Measurements from ENCODE around the gene INHBC.
"Not testable (repeated sequence)": the region's sequence is repeated elsewhere in the genome, so short reads cannot be mapped to it uniquely, and the experiment has no call there.

INHBC gene

DNA sequence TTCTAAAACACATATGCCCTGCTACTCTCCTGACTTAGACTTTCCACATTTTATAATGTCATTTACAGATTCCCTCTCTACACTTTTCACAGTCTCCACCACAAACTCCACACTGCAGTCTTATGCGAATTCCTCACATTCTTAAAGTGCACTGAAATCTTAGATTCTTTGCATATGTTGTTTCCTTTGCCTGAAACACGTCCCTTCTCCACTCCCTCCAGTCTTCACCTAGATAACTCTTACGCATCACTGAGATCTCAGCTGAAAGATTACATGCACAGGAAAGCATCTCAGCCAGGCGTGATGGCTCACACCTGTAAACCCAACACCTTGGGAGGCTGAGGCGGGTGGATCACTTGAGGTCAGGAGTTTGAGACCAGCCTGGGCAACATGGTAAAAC lies 48.9 kb downstream of the INHBC start:
- no peak for DNase-seq (ENCODE audit: low spot score in 2 of 2)
- in situ Hi-C loops (cut with MboI; ENCODE audit: low sequenced_read_pairs) = no loop called here
- no peaks in the 10 kb centered on the region for H3K4me1 ChIP-seq
- H3K9me3 ChIP-seq = no peaks in the 10 kb centered on the region
- 0 out of 2 replicates have a peak, but pooled peaks cover 2% of the 10 kb centered on the region for H3K36me3 ChIP-seq (replicated peaks)
- H3K4me3 ChIP-seq = no peak overlapping the region
- peaks cover 26% of the 10 kb centered on the region for H3K27me3 ChIP-seq (ENCODE audit: low read depth)

DNA sequence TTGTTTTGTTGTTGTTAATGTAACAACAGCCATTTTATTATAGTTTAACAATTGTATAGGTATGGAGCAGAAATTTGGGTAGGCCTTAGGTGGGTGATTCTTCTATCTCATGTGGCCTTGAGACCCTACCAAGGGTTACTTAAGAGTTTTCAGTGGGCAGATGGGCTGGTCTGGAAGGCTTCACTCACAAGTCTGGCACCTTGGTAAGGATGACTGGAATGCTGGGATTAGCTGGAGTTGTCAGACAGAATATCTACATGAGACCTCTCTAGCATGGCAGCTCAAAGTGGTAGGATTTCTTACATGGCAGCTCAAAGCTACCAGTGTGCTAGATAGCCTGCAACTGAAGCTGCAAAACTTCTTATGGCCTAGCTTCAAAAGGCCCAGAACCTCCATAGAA lies 51.1 kb downstream of the INHBC start:
- Histone ChIP-seq H3K4me3 (no peak overlapping the region), H3K36me3 (replicated peaks) (peaks cover 19% of the 10 kb centered on the region), H3K27me3 (ENCODE audit: low read depth) (peaks cover 8% of the 10 kb centered on the region), H3K4me1 (no peaks in the 10 kb centered on the region), H3K9me3 (no peaks in the 10 kb centered on the region)
- DNase-seq (ENCODE audit: low spot score in 2 of 2) = no peak
- in situ Hi-C loops (cut with MboI; ENCODE audit: low sequenced_read_pairs) = no loop called here

- Histone ChIP-seq H3K4me3 (peak overlapping the region; percentile 92), H3K27me3 (ENCODE audit: low read depth) (no peaks in the 10 kb centered on the region), H3K4me1 (no peaks in the 10 kb centered on the region), H3K9me3 (no peaks in the 10 kb centered on the region), H3K36me3 (replicated peaks) (peaks cover 33% of the 10 kb centered on the region)
- DNase-seq (ENCODE audit: low spot score in 2 of 2) = no peak
- in situ Hi-C loops (cut with MboI; ENCODE audit: low sequenced_read_pairs) = no loop called here
Measured at GRCh38 chr12:57487055-57487596, 52.5 kb downstream of the INHBC start.

DNA sequence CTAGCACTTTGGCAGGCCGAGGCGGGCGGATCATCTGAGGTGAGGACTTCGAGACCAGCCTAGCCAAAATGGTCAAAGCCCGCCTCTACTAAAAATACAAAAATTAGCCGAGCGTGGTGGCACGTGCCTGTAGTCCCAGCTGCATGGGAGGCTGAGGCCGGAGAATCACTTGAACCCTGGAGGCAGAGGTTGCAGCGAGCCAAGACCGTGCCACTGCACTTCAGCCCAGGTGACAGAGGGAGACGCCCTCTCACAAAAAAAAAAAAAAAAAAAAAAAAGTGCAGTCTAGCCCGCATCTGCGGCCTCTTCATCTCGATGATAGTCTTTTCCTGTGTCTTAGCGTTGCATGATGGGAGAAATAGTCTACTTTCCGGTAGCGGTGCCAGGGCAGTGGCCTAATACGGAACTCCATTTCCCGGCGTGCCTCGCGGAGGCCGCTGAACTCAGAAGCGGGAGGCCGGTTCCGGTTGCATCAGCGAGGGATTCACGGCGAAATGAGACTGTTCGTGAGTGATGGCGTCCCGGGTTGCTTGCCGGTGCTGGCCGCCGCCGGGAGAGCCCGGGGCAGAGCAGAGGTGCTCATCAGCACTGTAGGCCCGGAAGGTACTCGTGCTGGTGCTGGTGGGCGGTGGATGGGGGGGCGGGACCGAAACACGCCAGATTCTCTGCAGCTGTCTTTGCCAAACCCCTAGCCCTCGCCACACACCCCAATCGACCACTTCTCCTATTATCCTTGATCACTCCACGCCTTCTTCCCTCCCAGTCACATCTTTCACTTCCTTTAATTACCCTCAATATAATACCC lies 53.2 kb downstream of the INHBC start, which contains the start of gene MARS1:
TSS of gene MARS1 (plus strand) at position 472 of the 805 bp plus-strand sequence. CDS start at position 495, 23 bp downstream.
- no peaks in the 10 kb centered on the region for H3K9me3 ChIP-seq
- DNase-seq (ENCODE audit: low spot score in 2 of 2) = peak; percentile 94 to 97
- peaks cover 39% of the 10 kb centered on the region for H3K36me3 ChIP-seq (replicated peaks)
- peak within 1 kb of the TSS; percentile 92 for H3K4me3 ChIP-seq
- in situ Hi-C loops (cut with MboI; ENCODE audit: low sequenced_read_pairs) = no loop called here
- no peaks in the 10 kb centered on the region for H3K4me1 ChIP-seq
- H3K27me3 ChIP-seq (ENCODE audit: low read depth) = no peaks in the 10 kb centered on the region

GRCh38 chr12:57488402-57489156 lies 54.0 kb downstream of the INHBC start:
- Histone ChIP-seq H3K9me3 (no peaks in the 10 kb centered on the region), H3K4me3 (peak overlapping the region; percentile 92), H3K4me1 (no peaks in the 10 kb centered on the region), H3K36me3 (replicated peaks) (peaks cover 42% of the 10 kb centered on the region), H3K27me3 (ENCODE audit: low read depth) (no peaks in the 10 kb centered on the region)
- DNase-seq (ENCODE audit: low spot score in 2 of 2) = no peak
- in situ Hi-C loops (cut with MboI; ENCODE audit: low sequenced_read_pairs) = no loop called here

DNA sequence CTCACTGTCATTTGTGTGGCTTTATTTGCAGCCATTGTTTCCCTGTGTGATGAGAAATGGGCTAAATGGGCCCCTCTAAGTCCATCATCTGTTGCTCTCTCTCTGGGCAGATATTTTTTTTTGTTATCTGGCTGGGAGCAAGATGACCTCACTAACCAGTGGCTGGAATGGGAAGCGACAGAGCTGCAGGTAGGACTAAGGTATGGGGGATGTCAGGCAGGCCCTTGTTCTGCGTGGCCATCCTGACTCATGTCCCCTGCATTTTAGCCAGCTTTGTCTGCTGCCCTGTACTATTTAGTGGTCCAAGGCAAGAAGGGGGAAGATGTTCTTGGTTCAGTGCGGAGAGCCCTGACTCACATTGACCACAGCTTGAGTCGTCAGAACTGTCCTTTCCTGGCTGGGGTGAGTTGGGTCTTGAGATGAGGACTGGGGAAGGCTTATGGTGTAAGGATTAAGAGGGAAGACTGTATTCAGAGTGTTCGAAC lies 54.6 kb downstream of the INHBC start:
- Histone ChIP-seq H3K4me3 (peak overlapping the region; percentile 92), H3K9me3 (no peaks in the 10 kb centered on the region), H3K36me3 (replicated peaks) (peaks cover 46% of the 10 kb centered on the region), H3K4me1 (no peaks in the 10 kb centered on the region), H3K27me3 (ENCODE audit: low read depth) (no peaks in the 10 kb centered on the region)
- in situ Hi-C loops (cut with MboI; ENCODE audit: low sequenced_read_pairs) = no loop called here
- DNase-seq (ENCODE audit: low spot score in 2 of 2) = no peak

DNA sequence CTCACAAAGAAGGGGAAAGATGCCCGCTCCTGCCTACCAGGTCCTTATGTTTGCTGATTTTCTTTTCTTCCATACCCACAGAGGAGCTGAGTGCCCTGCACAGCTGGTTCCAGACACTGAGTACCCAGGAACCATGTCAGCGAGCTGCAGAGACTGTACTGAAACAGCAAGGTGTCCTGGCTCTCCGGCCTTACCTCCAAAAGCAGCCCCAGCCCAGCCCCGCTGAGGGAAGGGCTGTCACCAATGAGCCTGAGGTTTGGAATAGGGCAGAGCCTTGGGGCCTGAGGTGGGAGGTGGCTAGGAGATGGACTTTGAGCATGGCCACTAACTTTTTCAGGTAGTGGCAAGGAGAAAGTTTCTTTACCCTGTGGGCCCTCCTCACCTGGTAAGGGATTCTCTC lies 55.5 kb downstream of the INHBC start:
- DNase-seq (ENCODE audit: low spot score in 2 of 2) = no peak
- Histone ChIP-seq H3K9me3 (no peaks in the 10 kb centered on the region), H3K36me3 (replicated peaks) (peaks cover 51% of the 10 kb centered on the region), H3K4me1 (no peaks in the 10 kb centered on the region), H3K4me3 (no peak overlapping the region), H3K27me3 (ENCODE audit: low read depth) (no peaks in the 10 kb centered on the region)
- in situ Hi-C loops (cut with MboI; ENCODE audit: low sequenced_read_pairs) = no loop called here

DNA sequence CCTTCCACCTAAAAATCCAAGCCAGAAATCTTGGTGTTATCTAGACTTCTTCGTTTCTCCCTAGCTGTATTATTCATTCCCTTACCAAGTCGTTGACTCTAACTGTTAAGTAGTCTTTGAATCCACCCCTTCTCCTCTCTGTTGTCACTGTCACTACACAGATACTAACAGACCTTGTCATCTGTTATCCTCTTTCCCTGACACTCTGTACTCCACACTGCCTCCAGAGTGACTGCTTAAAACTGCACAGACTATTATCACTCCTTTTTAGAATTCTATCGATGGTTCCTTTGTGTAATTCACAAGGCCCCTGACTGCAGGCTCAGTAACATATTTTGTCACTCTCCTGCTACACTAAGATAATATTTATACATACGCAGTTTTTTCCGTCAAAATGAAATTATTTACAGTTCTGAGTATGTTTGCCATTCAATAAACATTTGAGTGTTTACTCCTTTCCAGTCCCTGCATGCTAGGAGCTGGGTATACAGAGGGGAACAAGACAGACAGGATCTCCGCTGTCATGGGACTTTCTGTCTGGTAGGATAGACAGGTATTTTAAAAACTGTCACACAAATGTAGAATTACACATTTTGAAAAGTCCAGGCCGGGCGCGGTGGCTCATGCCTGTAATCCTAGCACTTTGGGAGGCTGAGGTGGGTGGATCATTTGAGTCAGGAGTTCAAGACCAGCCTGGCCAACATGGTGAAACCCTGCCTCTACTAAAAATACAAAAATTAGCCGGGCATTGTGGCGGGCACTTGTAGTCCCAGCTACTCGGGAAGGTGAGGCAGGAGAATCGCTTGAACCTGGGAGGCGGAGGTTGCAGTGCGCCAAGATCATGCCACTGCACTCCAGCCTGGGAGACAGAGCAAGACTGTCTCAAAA lies 57.1 kb downstream of the INHBC start:
- DNase-seq (ENCODE audit: low spot score in 2 of 2) = peak in 1 of 2 experiments; percentile 28
- no peaks in the 10 kb centered on the region for H3K4me1 ChIP-seq
- no peaks in the 10 kb centered on the region for H3K9me3 ChIP-seq
- H3K4me3 ChIP-seq = no peak overlapping the region
- no peaks in the 10 kb centered on the region for H3K27me3 ChIP-seq (ENCODE audit: low read depth)
- in situ Hi-C loops (cut with MboI; ENCODE audit: low sequenced_read_pairs) = no loop called here
- peaks cover 62% of the 10 kb centered on the region for H3K36me3 ChIP-seq (replicated peaks)

GRCh38 chr12:57495051-57495701 lies 60.6 kb downstream of the INHBC start:
- H3K27me3 ChIP-seq (ENCODE audit: low read depth); H3K9me3 ChIP-seq; H3K4me3 ChIP-seq; DNase-seq (ENCODE audit: low spot score in 2 of 2); H3K4me1 ChIP-seq; in situ Hi-C loops (cut with MboI; ENCODE audit: low sequenced_read_pairs): not testable (repeated sequence)
- peaks cover 81% of the 10 kb centered on the region for H3K36me3 ChIP-seq (replicated peaks)

DNA sequence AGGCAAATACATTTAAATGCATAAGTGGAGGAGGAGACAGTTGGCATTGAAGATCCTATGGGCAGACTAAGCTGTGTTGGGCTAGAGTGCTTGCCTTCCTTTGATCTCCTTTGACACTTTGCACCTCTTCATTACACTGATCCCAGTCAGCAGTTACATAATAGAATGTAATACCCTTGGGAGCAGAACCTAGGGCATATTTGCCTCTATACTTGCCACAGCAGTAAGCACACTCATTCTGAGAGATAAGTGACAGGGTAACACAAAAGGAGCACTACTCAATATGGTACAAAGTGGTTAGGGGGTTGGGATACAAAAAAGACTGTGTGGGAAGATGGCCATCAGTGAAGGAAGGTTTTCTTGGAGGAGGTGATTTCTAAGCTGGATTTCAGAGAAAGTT lies 62.2 kb downstream of the INHBC start:
- no peaks in the 10 kb centered on the region for H3K4me1 ChIP-seq
- H3K27me3 ChIP-seq (ENCODE audit: low read depth) = no peaks in the 10 kb centered on the region
- no peak overlapping the region for H3K4me3 ChIP-seq
- no peaks in the 10 kb centered on the region for H3K9me3 ChIP-seq
- H3K36me3 ChIP-seq (replicated peaks) = peaks cover 83% of the 10 kb centered on the region
- in situ Hi-C loops (cut with MboI; ENCODE audit: low sequenced_read_pairs) = no loop called here
- peak in 1 of 2 experiments; percentile 2 for DNase-seq (ENCODE audit: low spot score in 2 of 2)

DNA sequence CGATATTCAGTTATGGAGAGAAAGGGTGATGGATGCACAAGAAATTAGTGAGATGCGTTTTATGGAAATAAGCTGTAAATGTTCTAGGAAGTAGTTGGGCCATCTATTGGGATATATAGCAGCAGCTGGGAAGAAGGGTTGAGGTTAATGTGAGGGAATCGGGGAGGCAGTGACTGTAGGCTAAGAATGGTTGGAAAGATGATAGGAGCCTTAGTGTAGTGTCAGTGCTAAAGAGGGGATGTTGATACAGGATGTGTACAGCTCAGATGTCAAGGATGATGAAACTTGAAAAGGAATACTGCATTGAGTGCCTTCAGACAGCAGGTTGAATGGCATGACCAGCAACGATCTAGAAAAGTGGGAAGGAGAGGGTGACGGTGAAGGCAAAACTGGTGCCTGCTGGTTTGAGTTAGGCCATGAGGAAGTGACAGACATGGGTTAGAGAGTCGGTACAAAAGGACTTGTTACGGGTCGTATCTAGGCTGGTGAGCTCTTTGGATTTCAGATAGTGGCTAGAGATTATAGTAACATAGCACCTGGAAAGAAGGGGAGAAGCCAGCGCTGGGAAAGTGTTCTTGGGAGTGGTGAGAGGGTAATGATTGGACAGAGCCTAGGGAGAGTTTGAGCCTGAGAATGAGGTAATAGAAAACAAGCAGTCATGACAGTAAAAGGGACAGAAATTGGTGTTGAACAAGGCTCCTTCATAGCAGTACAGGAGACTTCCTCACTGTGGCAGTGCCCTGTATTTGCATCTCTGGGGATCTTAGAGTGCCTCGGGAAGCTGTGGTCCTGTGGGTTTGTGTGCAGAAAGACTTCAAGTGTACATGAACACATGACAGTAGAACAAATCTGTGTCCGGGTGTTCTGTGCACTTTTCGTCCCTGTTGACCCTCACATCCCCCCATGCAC lies 62.9 kb downstream of the INHBC start:
- Histone ChIP-seq H3K4me3 (no peak overlapping the region), H3K4me1 (no peaks in the 10 kb centered on the region), H3K36me3 (replicated peaks) (peaks cover 83% of the 10 kb centered on the region), H3K9me3 (no peaks in the 10 kb centered on the region), H3K27me3 (ENCODE audit: low read depth) (no peaks in the 10 kb centered on the region)
- DNase-seq (ENCODE audit: low spot score in 2 of 2) = no peak
- in situ Hi-C loops (cut with MboI; ENCODE audit: low sequenced_read_pairs) = no loop called here

DNA sequence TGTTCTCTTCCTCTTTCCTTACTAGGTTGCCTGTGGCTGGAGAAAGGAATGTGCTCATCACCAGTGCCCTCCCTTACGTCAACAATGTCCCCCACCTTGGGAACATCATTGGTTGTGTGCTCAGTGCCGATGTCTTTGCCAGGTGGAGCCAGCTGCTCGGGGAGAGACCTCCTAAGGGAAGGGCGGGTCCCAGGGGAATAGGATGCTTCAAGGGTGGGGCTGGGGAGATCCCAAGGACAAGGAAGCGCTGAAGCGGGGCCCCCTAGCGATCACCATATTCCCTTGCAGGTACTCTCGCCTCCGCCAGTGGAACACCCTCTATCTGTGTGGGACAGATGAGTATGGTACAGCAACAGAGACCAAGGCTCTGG lies 63.5 kb downstream of the INHBC start:
- H3K27me3 ChIP-seq (ENCODE audit: low read depth) = no peaks in the 10 kb centered on the region
- peaks cover 83% of the 10 kb centered on the region for H3K36me3 ChIP-seq (replicated peaks)
- in situ Hi-C loops (cut with MboI; ENCODE audit: low sequenced_read_pairs) = no loop called here
- no peak overlapping the region for H3K4me3 ChIP-seq
- H3K9me3 ChIP-seq = no peaks in the 10 kb centered on the region
- H3K4me1 ChIP-seq = no peaks in the 10 kb centered on the region
- peak in 1 of 2 experiments; percentile 1 for DNase-seq (ENCODE audit: low spot score in 2 of 2)

All from HAP-1 (cell line).